HS-27A (cell line): ENCODE measurements around the gene TMPRSS3.

ENCODE experiments used
- DNase-seq: peaks from one replicate; pipeline ENCODE4 v3.0.0-alpha.2; 2012; ENCODE audit warnings: low read depth, missing footprints

Gene TMPRSS3

GRCh38 chr21:42350318-42350910, 45.4 kb downstream of the TMPRSS3 start:
- DNase-seq: no peak

- DNase-seq: no peak
These were observed 46.2 kb downstream of the TMPRSS3 start for GRCh38 chr21:42349420-42350317.

- DNase-seq: no peak
These were observed 47.1 kb downstream of the TMPRSS3 start for GRCh38 chr21:42348762-42349161.

- no peak for DNase-seq
These were observed 48.1 kb downstream of the TMPRSS3 start for GRCh38 chr21:42347601-42348327.

- DNase-seq: no peak
These were observed 48.8 kb downstream of the TMPRSS3 start for GRCh38 chr21:42346866-42347600.

GRCh38 chr21:42346441-42346840, 49.4 kb downstream of the TMPRSS3 start:
- DNase-seq: no peak

GRCh38 chr21:42344631-42345030, 51.2 kb downstream of the TMPRSS3 start:
- DNase-seq: no peak

- DNase-seq: no peak
These were observed 51.8 kb downstream of the TMPRSS3 start for GRCh38 chr21:42343963-42344510.

GRCh38 chr21:42343556-42343955, 52.3 kb downstream of the TMPRSS3 start:
- no peak for DNase-seq

GRCh38 chr21:42343101-42343500, 52.8 kb downstream of the TMPRSS3 start:
- no peak for DNase-seq

GRCh38 chr21:42341776-42342542, 53.9 kb downstream of the TMPRSS3 start:
- no peak for DNase-seq

- no peak for DNase-seq
These were observed 55.4 kb downstream of the TMPRSS3 start for GRCh38 chr21:42340187-42341050.

GRCh38 chr21:42338729-42339715, 56.8 kb downstream of the TMPRSS3 start:
- DNase-seq: no peak

- DNase-seq: no peak
These were observed 57.8 kb downstream of the TMPRSS3 start for GRCh38 chr21:42337830-42338728.

- no peak for DNase-seq
These were observed 58.6 kb downstream of the TMPRSS3 start for GRCh38 chr21:42337276-42337675.

GRCh38 chr21:42336054-42336453, 59.8 kb downstream of the TMPRSS3 start:
- DNase-seq: no peak

GRCh38 chr21:42332557-42333317, 63.1 kb downstream of the TMPRSS3 start:
- no peak for DNase-seq
